ENCODE measurements around the gene CDK14.

CDK14 gene

DNA sequence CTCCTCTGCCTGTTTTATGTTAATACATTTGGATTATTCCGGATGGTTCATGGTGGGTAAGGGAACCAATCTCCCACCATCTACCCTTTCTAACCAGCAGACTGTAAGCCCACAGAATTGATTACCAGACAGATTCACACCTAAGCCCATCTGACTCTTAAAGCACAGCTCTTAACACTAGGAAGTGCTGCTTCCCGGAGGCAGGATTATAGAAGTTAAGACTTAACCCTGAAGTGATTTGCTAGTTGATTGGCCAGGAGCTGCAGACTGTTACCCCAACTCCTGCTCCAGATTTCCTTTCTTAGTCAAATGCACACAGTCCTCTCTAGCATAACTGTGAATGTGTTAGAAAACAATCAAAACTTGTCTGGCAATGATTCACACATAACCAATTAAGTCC, 221.7 kb downstream of the CDK14 start:
- no peak for DNase-seq

- DNase-seq = no peak
These were observed 222.2 kb downstream of the CDK14 start for GRCh38 chr7:90818341-90818740.

DNA sequence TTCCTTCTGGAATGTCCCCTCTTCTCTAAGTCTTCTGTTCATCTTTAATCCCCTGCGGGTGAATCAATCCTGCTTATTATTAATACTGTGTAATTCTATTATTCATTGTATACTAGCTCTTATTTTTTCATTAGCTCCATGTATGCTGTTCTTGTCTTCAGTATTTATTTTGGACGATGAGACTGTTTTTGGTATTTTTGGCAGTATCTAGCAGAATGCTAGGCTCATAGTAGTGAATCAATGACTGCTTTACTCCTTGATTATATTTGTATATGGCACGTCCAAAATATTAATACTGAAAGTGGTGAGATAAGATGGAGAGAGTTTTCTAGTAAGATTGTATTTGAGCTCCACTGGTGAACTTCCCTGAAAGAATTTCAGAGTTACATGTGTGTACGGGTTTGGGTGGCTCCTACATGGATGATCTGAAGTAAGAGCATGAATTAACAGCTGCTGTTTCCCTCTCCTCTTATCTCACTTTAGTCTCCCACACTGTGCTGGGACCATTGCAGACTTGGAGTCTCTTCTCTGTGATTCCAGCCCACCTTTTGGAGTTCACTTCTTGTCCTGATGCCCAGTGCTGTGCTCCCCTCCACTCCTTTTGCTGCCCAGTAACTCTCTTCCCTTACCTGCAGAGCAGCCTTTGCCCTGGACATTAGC, 226.0 kb downstream of the CDK14 start:
- no peak for DNase-seq

DNA sequence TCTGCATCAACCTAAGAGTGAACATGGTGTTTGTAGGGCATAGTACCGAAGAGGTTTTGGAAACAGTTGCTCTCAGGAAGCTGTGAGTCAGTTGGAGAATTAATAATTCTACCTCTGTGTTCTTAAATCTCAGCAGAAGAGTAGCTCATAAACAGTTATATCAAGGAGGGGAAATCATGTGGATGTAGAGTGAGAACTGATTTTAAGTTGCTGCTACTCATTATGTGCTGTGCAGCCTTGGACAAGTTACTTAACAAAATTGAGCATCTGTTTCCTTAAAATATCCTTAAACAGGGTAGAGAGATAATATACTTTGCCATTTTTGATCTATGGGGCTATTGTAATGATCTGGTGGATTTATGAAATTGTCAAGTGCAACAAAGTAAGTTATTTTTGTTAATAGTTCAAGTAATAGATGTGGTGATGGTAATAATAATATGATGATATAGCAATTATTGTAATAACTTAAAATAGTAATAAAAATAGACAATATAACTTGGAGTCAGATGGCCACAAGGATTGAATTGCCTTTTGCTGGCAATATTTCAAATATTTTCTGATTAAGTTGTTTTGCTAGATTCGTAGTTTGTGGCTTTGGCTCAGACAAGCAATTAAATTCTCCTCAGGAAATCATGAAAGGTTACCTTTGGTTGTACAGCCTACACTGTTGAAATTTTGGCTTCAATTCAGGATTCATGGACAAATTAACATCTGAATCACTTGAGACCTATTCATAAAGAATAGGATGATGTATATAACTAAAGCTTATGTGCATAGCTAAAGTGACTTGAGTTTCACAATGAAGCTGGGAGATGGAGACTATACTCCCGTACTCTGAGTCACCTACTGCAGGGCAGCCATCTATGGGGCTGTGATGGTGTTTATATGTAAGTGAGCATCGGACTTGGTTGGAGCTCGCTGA, 228.5 kb downstream of the CDK14 start:
- no peak for DNase-seq

DNA sequence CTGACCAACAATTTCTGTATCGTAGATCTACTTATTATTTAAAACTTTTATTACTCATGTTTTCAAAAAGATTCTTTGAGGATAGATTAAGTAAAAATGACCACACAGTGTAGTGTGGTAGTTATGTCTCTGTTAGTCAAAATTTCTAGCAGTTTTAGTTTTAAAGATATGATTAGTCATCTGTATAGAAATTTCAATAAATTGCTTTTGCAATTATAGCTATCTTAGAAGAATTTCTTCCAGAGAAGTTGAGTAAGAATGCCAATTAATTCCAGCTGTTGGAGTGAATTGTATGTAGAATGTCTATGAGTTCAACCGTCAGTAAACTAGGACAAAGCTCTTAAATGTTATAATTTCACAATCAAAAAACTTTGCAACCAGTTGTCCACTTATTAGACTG, 229.7 kb downstream of the CDK14 start:
- DNase-seq = no peak

DNA sequence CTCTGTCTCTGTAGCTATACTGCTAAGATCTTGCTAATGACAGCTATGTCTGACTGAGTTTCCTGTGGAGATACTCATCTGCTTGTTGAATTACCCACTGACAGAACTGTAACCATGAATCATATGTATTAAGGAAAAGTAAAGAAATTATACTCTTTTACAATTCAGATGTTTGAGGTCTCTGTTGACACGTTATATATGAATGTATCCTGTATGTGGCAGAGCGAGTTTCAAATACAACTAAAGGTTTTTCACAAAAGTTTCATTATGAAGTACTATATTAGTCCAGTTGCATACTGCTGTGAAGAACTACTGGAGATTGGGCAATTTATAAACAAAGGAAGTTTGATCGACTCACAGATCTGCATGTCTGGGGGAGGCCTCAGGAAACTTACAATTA, 232.5 kb downstream of the CDK14 start:
- no peak for DNase-seq

DNA sequence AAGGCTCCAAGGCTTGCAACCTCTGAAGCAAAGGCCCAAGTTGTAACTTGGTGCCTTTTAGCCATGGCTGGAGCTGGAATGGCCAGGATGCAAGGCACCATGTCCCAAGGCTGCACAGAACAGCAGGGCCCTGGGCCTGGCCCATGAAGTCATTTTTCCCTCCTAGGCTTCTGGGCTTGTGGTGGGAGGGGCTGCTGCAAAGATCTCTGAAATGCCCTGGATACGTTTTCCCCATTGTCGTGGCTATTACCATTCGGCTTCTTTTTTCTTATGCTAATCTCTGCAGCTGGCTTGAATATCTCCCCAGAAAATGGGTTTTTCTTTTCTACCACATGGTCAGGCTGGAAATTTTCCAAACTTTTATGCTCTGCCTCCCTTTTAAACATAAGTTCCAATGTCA, 234.2 kb downstream of the CDK14 start:
- no peak for DNase-seq

DNA sequence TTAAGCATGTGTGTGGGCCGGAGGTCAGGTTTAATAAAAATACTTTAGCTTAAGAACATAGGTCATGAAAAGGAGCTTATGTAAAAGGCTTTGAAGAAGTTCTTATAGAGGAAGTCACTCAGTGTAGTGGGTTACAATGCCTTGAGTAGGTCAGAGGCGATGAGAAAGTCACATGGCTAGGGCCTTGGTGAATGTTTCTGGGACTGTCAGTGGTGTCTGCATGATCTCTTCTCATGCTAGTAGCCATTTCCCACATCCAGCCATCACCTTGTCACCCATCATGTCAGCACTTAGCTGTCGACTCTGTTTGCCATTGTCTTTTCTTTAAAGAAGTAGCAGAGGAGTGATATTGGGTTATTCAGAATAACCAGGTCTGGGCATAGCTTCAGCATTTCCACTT, 236.6 kb downstream of the CDK14 start:
- no peak for DNase-seq

GRCh38 chr7:90833443-90833842, 237.3 kb downstream of the CDK14 start:
- no peak for DNase-seq

- no peak for DNase-seq
These were observed 238.7 kb downstream of the CDK14 start for GRCh38 chr7:90834771-90835170.

DNA sequence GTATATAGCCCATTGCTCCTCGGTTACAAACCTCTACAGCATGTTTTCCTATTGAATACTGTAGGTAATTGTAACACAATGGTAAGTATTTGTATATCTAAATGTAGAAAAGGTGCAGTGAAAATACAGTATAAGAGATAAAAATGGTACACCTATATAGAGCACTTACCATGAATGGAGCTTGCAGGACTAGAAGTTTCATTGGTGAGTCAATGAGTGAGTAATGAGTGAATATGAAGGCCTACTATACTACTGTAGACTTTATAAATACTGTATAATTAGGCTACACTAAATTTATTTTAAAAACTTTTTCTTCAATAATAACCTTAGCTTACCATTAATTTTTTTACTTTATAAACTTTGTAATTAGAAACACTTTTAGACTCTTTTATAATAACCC, 239.7 kb downstream of the CDK14 start:
- DNase-seq = no peak

DNA sequence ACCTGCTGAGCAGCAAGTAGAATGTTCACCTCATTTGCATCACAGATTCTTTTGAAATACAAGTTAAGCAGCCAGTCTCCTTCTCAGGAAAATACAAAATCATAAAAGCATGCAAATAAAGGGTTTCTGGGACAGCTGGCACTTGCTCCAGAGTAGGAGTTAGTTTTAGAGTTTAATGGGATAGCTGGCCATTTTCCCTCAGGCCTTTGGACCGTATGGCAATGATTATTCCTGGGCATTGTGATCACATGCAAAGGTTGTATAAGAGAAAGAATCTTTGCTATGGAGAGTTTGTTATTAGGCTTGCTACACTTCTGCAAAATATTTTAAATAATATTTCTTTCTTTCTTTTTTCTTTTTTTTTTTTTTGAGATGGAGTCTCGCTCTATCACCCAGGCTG, 240.8 kb downstream of the CDK14 start:
- DNase-seq = no peak

- no peak for DNase-seq
These were observed 242.7 kb downstream of the CDK14 start for GRCh38 chr7:90838799-90839198.

GRCh38 chr7:90839316-90839715, 243.2 kb downstream of the CDK14 start:
- DNase-seq = no peak

DNA sequence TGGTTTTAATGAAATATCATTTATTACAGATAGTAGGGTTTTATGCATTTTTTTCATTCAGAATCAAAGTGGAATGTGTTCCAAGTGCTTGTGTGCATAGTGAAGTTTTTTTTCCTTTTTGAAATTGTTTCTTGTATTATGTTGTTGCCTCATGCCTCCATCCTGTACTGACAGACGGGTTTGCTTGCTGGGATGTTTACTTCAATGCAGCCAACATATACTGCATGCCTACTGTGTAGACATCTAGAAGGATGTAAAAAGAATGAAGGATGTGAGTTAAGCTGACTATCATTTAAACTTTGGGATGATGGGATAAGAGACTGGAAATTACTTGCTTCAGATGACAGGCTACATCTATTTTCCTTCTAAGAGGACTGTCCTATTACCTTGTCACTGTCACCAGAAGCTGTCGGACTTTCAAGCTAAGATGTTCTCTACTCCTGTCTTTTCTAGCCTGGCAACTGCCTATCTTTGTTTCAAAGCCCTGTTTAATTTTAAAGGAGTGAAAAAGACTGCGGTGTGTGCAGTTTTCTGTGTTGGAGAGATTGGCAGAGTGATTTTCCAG, 243.7 kb downstream of the CDK14 start:
- no peak for DNase-seq

DNA sequence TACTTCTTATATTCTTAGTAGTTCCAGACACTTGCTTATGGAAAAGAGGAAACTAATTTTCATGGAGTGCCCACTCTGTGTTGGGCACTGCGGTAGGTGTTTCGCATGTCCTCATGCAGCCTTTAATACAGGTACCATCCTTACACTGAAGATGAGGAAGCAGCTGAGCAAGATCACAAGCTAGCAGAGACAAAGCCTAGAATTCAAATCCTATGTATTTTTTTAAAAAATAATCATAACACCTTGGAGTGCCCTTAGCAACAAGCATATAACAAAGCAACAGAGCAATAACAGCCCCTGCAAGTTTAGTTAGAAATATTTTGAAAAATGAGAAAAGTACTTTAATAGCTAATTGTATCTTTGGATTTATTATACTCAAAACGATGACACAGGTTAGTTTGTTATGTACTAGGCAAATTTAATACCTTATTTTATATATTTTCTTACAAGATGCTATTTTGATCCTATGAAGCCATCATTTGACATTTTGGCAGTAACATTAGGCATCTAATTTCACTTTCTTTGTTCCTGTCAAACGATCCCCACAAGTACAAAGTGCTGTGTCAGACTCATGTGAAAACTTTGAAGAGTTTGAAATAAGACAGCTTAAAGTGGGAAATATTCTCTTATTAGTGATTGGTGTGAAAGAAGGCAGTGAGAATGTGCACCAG, 245.8 kb downstream of the CDK14 start:
- no peak for DNase-seq

- no peak for DNase-seq
These were observed 246.3 kb downstream of the CDK14 start for GRCh38 chr7:90842430-90842788.

DNA sequence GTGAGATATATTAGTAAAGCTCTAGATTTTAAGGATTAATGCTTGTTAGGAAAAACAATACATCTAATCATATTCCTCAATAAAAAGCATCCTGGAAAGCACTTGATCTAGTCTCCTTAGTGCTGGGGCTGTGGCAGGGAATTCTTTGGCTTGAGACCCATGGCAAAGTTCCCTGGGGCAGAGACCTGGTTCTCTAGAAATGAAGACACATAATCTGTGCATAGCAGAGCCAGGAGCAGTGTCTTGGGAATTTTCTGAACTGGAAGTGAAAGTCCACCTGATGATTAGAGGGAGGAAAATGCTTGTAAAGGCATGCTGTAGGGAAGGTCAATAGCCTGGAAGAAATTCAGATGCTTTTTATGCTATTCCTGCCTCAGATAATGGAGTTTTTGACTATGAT, 247.4 kb downstream of the CDK14 start:
- no peak for DNase-seq

DNA sequence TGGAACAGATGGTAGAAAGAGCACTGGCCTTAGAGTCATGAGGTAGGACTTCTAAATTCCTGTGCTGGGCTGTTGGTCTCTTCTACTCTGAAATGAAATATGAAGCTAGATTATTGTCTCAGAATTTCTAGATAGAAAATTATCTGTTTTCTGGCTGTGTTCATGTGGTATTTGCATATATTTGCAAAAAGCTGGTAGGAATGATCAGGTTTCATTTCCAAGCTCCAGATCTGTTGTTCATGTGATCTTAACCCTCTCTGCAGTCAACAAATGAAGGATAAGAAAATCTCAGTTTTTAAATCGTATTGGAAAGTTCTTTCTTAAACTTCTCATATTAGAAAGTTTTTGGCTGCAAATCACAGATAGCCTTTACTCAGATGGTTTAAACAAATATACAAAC, 248.3 kb downstream of the CDK14 start:
- DNase-seq = no peak

DNA sequence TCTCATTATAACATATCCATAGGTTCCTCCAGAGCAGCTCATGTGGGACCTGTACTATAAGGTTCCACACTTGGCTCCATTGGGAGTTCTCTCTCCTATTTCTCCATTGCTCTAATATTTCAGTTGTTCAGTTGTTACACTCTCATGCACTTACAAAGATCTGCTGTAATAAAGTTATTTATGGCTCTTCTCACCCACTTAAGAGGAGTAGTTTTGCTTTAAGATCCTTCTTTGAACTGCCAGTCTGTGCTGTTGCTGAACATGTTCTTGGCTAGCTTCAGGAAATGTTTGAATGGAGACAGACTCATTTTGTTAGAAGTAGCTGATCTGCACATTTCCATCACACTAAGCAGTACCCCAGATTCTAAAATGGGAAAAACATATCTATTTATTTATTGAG, 250.1 kb downstream of the CDK14 start:
- DNase-seq = no peak

GRCh38 chr7:90850066-90850465, 253.9 kb downstream of the CDK14 start:
- DNase-seq = no peak

DNA sequence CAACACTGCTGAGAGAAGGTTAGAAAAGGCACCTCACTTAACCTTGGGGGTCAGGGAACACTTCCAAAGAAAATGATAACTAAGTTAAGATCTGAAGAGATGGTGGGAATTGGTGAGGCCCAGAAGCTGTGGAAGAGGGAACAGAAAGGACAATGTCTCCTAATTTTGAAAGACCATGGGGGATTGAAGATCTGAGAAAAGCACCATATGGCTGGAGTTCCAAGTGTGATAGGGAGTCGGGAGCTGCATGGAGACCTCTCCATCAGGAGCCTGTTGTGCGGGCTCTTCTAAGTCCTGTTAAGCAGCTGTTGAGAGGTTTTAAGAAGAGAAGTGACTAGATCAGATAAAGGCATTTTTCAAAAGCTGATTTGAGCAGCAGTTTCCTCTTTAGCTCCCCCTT, 254.3 kb downstream of the CDK14 start:
- DNase-seq = no peak

DNA sequence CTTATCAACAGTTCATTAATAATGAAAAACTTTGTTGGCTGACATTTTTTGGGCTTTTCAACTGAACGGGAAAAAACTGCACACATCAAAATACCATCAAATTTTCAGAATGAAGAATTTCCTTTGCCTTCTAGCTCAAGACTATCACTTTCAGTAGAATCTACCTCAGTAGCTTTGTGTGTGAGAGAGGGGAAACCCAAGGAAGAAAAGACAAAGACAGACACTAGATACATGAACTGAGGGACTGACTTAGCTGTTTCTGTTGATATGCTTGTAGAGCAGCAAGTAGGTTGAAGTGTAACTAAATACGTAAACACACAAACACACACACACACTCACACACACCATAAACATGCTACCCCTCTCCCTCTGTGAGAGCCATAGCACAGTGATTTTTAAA, 257.1 kb downstream of the CDK14 start:
- no peak for DNase-seq
